ENCODE data around the gene ZMYND10. TPM values are rescaled to one million over a fixed set of nuclear protein-coding genes. Genes with fewer than 3 reads are reported as not detected.

ZMYND10 gene
- total and polyA plus RNA-seq, 2 experiments from 2014 or later: 0.29 to 0.31 TPM

DNA sequence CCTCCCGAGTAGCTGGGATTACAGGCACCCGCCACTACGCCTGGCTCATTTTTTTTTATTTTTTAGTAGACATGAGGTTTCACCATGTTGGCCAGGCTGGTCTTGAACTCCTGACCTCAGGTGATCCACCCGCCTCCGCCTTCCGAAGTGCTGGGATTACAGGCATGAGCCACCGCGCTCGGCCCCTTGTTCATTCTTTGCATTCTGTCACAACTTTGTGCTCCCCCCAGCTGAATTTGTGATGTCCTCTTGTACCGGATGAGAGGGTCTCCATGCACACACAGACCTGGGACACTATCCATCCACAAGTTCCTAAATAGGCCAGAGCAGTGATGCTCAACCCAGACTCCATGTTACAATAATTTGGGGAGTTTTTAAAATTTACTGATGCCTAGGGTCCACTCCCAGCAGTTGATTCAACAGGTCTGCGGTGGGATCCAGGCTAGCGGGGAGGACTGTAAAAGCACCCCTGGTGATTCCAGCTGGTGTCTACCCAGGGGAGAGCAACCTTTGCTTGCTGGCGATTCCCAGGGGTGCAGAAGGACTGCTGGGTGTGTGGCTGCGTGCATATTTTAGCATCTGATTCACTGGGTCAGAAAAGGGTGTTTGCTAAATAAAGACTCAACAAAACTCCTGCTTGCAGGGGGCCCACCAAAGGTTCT, 5.9 kb downstream of the ZMYND10 start (continued):
- TF ChIP-seq JUNB (IDR thresholded peaks at IDR 0.05; ENCODE audit: unreplicated experiment): no peak
- no peak for TF ChIP-seq CREB1 (CRISPR knock-in tag; IDR thresholded peaks at IDR 0.05; ENCODE audit: low read depth)

DNA sequence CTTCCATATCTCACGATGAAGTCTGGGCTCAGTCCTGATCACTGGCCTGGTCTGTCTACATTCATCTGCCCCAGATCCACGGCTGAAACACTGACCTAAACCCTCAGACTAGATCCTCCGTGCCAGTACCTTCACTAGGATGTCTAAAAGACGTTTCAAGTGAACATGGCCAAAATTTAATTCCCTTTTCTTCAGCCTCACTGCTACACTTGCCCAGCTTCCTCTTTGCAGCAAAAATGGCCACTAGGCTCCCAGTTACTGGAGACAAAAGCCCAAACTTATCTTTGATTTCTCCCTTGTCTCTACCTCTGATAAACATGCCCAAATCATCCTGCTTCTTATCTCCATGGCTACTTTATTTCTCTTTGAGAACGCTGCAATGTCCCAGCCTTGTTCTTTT, 6.6 kb downstream of the ZMYND10 start:
- no peak overlapping the region for H3K27ac Mint-ChIP-seq
- no peak overlapping the region for H3K4me2 ChIP-seq
- H3K4me3 Mint-ChIP-seq: peak overlapping the region; percentile 90
- peaks cover 51% of the 10 kb centered on the region for H3K27me3 ChIP-seq (ENCODE audit: insufficient read depth)
- ATAC-seq: no peak
- H3K4me1 ChIP-seq (ENCODE audit: insufficient read depth): peaks cover 24% of the 10 kb centered on the region
- peaks cover 32% of the 10 kb centered on the region for H3K4me1 Mint-ChIP-seq
- no peak overlapping the region for H3K4me3 ChIP-seq
- no peak overlapping the region for H3K27ac ChIP-seq (ENCODE audit: low read depth)
- peaks cover 38% of the 10 kb centered on the region for H3F3A ChIP-seq (replicated peaks; ENCODE audit: low read depth)
- H3K36me3 ChIP-seq (ENCODE audit: insufficient read depth): no peaks in the 10 kb centered on the region
- H3K79me2 ChIP-seq (replicated peaks; ENCODE audit: insufficient read depth): peaks cover 28% of the 10 kb centered on the region
- H3K9me3 Mint-ChIP-seq: peaks cover 3% of the 10 kb centered on the region; the same call in 1 of the 3 replicates
- no peak for DNase-seq (ENCODE audit: low spot score)
- H3K9me2 ChIP-seq (ENCODE audit: insufficient read depth): no peaks in the 10 kb centered on the region
- peaks cover 61% of the 10 kb centered on the region for H3K27me3 Mint-ChIP-seq (ENCODE audit: insufficient read depth, low read depth, poor library complexity)
- peaks cover 12% of the 10 kb centered on the region for H4K20me1 ChIP-seq (replicated peaks; ENCODE audit: insufficient read depth)
- no peak overlapping the region for H2AFZ ChIP-seq
- no peaks in the 10 kb centered on the region; the same call in 2 of the 3 replicates for H3K36me3 Mint-ChIP-seq (ENCODE audit: low read depth)
- TF ChIP-seq ZNF331 (CRISPR knock-in tag; IDR thresholded peaks at IDR 0.05; ENCODE audit: low read depth) (no peak), NANOG (IDR thresholded peaks at IDR 0.05; ENCODE audit: borderline replicate concordance) (no peak), POLR2AphosphoS5 (IDR thresholded peaks at IDR 0.05; ENCODE audit: low read depth) (no peak), JUNB (IDR thresholded peaks at IDR 0.05; ENCODE audit: unreplicated experiment) (no peak), CREB1 (CRISPR knock-in tag; IDR thresholded peaks at IDR 0.05; ENCODE audit: low read depth) (no peak), EZH2 (IDR thresholded peaks at IDR 0.05; ENCODE audit: low read depth, unreplicated experiment) (no peak), STAT1 (IDR thresholded peaks at IDR 0.05; ENCODE audit: unreplicated experiment) (no peak), EZH2phosphoT487 (IDR thresholded peaks at IDR 0.05; ENCODE audit: unreplicated experiment) (no peak)
- TF ChIP-seq, protein P1, sequence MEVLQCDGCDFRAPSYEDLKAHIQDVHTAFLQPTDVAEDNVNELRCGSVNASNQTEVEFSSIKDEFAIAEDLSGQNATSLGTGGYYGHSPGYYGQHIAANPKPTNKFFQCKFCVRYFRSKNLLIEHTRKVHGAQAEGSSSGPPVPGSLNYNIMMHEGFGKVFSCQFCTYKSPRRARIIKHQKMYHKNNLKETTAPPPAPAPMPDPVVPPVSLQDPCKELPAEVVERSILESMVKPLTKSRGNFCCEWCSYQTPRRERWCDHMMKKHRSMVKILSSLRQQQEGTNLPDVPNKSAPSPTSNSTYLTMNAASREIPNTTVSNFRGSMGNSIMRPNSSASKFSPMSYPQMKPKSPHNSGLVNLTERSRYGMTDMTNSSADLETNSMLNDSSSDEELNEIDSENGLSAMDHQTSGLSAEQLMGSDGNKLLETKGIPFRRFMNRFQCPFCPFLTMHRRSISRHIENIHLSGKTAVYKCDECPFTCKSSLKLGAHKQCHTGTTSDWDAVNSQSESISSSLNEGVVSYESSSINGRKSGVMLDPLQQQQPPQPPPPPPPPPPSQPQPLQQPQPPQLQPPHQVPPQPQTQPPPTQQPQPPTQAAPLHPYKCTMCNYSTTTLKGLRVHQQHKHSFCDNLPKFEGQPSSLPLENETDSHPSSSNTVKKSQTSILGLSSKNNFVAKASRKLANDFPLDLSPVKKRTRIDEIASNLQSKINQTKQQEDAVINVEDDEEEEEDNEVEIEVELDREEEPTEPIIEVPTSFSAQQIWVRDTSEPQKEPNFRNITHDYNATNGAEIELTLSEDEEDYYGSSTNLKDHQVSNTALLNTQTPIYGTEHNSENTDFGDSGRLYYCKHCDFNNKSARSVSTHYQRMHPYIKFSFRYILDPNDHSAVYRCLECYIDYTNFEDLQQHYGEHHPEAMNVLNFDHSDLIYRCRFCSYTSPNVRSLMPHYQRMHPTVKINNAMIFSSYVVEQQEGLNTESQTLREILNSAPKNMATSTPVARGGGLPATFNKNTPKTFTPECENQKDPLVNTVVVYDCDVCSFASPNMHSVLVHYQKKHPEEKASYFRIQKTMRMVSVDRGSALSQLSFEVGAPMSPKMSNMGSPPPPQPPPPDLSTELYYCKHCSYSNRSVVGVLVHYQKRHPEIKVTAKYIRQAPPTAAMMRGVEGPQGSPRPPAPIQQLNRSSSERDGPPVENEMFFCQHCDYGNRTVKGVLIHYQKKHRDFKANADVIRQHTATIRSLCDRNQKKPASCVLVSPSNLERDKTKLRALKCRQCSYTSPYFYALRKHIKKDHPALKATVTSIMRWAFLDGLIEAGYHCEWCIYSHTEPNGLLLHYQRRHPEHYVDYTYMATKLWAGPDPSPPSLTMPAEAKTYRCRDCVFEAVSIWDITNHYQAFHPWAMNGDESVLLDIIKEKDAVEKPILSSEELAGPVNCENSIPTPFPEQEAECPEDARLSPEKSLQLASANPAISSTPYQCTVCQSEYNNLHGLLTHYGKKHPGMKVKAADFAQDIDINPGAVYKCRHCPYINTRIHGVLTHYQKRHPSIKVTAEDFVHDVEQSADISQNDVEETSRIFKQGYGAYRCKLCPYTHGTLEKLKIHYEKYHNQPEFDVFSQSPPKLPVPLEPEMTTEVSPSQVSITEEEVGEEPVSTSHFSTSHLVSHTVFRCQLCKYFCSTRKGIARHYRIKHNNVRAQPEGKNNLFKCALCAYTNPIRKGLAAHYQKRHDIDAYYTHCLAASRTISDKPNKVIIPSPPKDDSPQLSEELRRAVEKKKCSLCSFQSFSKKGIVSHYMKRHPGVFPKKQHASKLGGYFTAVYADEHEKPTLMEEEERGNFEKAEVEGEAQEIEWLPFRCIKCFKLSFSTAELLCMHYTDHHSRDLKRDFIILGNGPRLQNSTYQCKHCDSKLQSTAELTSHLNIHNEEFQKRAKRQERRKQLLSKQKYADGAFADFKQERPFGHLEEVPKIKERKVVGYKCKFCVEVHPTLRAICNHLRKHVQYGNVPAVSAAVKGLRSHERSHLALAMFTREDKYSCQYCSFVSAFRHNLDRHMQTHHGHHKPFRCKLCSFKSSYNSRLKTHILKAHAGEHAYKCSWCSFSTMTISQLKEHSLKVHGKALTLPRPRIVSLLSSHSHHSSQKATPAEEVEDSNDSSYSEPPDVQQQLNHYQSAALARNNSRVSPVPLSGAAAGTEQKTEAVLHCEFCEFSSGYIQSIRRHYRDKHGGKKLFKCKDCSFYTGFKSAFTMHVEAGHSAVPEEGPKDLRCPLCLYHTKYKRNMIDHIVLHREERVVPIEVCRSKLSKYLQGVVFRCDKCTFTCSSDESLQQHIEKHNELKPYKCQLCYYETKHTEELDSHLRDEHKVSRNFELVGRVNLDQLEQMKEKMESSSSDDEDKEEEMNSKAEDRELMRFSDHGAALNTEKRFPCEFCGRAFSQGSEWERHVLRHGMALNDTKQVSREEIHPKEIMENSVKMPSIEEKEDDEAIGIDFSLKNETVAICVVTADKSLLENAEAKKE (CRISPR knock-in tag; IDR thresholded peaks at IDR 0.05): no peak
- TF ChIP-seq, protein P2, sequence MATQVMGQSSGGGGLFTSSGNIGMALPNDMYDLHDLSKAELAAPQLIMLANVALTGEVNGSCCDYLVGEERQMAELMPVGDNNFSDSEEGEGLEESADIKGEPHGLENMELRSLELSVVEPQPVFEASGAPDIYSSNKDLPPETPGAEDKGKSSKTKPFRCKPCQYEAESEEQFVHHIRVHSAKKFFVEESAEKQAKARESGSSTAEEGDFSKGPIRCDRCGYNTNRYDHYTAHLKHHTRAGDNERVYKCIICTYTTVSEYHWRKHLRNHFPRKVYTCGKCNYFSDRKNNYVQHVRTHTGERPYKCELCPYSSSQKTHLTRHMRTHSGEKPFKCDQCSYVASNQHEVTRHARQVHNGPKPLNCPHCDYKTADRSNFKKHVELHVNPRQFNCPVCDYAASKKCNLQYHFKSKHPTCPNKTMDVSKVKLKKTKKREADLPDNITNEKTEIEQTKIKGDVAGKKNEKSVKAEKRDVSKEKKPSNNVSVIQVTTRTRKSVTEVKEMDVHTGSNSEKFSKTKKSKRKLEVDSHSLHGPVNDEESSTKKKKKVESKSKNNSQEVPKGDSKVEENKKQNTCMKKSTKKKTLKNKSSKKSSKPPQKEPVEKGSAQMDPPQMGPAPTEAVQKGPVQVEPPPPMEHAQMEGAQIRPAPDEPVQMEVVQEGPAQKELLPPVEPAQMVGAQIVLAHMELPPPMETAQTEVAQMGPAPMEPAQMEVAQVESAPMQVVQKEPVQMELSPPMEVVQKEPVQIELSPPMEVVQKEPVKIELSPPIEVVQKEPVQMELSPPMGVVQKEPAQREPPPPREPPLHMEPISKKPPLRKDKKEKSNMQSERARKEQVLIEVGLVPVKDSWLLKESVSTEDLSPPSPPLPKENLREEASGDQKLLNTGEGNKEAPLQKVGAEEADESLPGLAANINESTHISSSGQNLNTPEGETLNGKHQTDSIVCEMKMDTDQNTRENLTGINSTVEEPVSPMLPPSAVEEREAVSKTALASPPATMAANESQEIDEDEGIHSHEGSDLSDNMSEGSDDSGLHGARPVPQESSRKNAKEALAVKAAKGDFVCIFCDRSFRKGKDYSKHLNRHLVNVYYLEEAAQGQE (IDR thresholded peaks at IDR 0.05; ENCODE audit: unreplicated experiment): no peak
- TF ChIP-seq, protein P3, sequence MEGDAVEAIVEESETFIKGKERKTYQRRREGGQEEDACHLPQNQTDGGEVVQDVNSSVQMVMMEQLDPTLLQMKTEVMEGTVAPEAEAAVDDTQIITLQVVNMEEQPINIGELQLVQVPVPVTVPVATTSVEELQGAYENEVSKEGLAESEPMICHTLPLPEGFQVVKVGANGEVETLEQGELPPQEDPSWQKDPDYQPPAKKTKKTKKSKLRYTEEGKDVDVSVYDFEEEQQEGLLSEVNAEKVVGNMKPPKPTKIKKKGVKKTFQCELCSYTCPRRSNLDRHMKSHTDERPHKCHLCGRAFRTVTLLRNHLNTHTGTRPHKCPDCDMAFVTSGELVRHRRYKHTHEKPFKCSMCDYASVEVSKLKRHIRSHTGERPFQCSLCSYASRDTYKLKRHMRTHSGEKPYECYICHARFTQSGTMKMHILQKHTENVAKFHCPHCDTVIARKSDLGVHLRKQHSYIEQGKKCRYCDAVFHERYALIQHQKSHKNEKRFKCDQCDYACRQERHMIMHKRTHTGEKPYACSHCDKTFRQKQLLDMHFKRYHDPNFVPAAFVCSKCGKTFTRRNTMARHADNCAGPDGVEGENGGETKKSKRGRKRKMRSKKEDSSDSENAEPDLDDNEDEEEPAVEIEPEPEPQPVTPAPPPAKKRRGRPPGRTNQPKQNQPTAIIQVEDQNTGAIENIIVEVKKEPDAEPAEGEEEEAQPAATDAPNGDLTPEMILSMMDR (conservative IDR thresholded peaks at IDR 0.05; ENCODE audit: low read depth in 2 of 2): no peak
- TF ChIP-seq, protein P4, sequence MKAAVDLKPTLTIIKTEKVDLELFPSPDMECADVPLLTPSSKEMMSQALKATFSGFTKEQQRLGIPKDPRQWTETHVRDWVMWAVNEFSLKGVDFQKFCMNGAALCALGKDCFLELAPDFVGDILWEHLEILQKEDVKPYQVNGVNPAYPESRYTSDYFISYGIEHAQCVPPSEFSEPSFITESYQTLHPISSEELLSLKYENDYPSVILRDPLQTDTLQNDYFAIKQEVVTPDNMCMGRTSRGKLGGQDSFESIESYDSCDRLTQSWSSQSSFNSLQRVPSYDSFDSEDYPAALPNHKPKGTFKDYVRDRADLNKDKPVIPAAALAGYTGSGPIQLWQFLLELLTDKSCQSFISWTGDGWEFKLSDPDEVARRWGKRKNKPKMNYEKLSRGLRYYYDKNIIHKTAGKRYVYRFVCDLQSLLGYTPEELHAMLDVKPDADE (IDR thresholded peaks at IDR 0.05): no peak

All from GM23338 (cell line).